ENCODE measurements around the gene PKN1. TPM values are rescaled to one million over a fixed set of nuclear protein-coding genes. Genes with fewer than 3 reads are reported as not detected.

PKN1 gene
- total RNA-seq, 1 donor from 2014 or later, result 204 TPM

DNA sequence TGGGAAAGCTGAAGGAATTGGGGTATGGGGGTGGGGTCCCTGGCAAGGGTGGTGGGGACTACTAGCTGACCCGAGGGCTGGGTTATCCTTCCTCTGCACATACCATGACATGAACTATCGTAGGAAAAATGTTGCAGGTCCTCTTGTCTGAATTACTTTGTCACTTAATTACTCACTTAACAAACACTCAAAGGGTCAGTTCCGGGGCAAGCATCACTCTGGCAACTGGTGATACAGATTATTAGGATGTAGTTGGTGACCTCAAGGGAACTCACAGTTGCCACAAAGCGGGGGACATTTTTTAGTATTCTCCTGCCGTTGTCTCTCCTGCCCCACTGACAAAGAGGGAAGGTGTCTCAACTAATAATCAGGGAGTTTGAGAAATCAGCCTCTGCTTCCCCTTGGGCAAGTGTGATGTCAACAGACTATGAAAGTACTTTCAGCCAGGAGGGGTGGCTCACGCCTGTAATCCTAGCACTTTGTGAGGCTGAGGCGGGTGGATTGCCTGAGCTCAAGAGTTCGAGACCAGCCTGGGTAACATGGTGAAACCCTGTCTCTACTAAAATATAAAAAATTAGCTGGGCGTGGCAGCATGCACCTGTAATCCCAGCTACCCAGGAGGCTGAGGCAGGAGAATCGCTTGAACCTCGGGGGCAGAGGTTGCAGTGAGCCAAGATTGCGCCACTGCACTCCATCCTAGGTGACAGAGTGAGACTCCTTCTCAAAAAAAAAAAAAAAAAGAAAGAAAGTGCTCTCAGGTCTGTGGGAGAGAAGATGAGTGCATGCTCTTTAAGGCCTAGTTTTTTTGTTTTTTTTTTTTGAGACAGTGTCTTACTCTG, 74.8 kb downstream of the PKN1 start:
- Mint-ChIP-seq H3K36me3 (ENCODE audit: low read depth) (no peaks in the 10 kb centered on the region), H3K4me3 (ENCODE audit: unreplicated experiment) (no peak overlapping the region), H3K27ac (ENCODE audit: unreplicated experiment) (peak overlapping the region; percentile 96), H3K27me3 (ENCODE audit: low read depth) (no peaks in the 10 kb centered on the region), H3K9me3 (ENCODE audit: low read depth) (no peaks in the 10 kb centered on the region), H3K4me1 (ENCODE audit: low read depth) (peaks cover 49% of the 10 kb centered on the region)
- DNase-seq (ENCODE audit: low spot score), result no peak
- TF ChIP-seq CTCF (IDR thresholded peaks at IDR 0.05), result no peak

- no peak for DNase-seq (ENCODE audit: low spot score)
- Mint-ChIP-seq H3K9me3 (ENCODE audit: low read depth) (no peaks in the 10 kb centered on the region), H3K4me3 (ENCODE audit: unreplicated experiment) (peak overlapping the region; percentile 41), H3K27me3 (ENCODE audit: low read depth) (no peaks in the 10 kb centered on the region), H3K4me1 (ENCODE audit: low read depth) (peaks cover 51% of the 10 kb centered on the region), H3K36me3 (ENCODE audit: low read depth) (peaks cover 10% of the 10 kb centered on the region), H3K27ac (ENCODE audit: unreplicated experiment) (peak overlapping the region; percentile 93)
- TF ChIP-seq CTCF (IDR thresholded peaks at IDR 0.05), result no peak
Observed at GRCh38 chr19:14510311-14511228, 77.5 kb downstream of the PKN1 start.

DNA sequence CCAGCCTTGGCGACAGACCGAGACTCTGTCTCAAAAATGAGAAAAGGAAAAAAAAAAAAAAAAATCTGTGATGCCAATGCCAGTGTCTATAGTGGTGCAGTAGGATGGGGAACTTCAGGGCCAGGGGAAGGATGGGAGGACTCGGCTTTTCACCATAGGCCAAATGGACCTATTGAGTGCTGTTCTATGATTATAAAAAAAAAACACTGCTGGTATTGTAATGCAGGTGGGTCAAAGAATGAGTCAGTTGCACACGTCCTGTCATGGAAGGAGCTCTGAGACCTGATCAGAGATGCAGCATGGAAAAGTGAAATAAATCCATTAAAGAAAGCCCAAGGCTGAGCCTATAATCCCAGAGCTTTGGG, 78.1 kb downstream of the PKN1 start:
- Mint-ChIP-seq H3K36me3 (ENCODE audit: low read depth) (peaks cover 16% of the 10 kb centered on the region), H3K4me3 (ENCODE audit: unreplicated experiment) (peak overlapping the region; percentile 41), H3K4me1 (ENCODE audit: low read depth) (peaks cover 51% of the 10 kb centered on the region), H3K27ac (ENCODE audit: unreplicated experiment) (peak overlapping the region; percentile 93), H3K27me3 (ENCODE audit: low read depth) (no peaks in the 10 kb centered on the region), H3K9me3 (ENCODE audit: low read depth) (no peaks in the 10 kb centered on the region)
- no peak for DNase-seq (ENCODE audit: low spot score)
- TF ChIP-seq CTCF (IDR thresholded peaks at IDR 0.05), result no peak

GRCh38 chr19:14512406-14512961, 79.4 kb downstream of the PKN1 start:
- peaks cover 22% of the 10 kb centered on the region for H3K36me3 Mint-ChIP-seq (ENCODE audit: low read depth)
- H3K4me3 Mint-ChIP-seq (ENCODE audit: unreplicated experiment), result no peak overlapping the region
- no peak for TF ChIP-seq CTCF (IDR thresholded peaks at IDR 0.05)
- no peak overlapping the region for H3K27ac Mint-ChIP-seq (ENCODE audit: unreplicated experiment)
- no peaks in the 10 kb centered on the region for H3K9me3 Mint-ChIP-seq (ENCODE audit: low read depth)
- no peak for DNase-seq (ENCODE audit: low spot score)
- peaks cover 50% of the 10 kb centered on the region for H3K4me1 Mint-ChIP-seq (ENCODE audit: low read depth)
- no peaks in the 10 kb centered on the region for H3K27me3 Mint-ChIP-seq (ENCODE audit: low read depth)

Measured in chondrocyte (in vitro differentiated cells).